MG63 (cell line): ENCODE data around the gene SLC39A12. TPM values are rescaled to one million over a fixed set of nuclear protein-coding genes. Genes with fewer than 3 reads are reported as not detected.
A peak's percentile ranks its signal among the peaks of the same experiment; 100 is the strongest.
"Not testable (repeated sequence)": the region's sequence is repeated elsewhere in the genome, so short reads cannot be mapped to it uniquely, and the experiment has no call there.

Experiments used
- DNase-seq: peaks from one replicate; pipeline ENCODE4 v3.0.0-alpha.2; 2020
- H3K27me3 ChIP-seq: fragments of 250-450 bp; sonication (Bioruptor Pico); 2 replicates; pipeline ENCODE4 v1.5.1; 2020; ENCODE audit warnings: mild to moderate bottlenecking, moderate library complexity
- H3K36me3 ChIP-seq: fragments of 250-450 bp; sonication (Bioruptor Pico); 2 replicates; pipeline ENCODE4 v1.5.1; 2020; ENCODE audit warnings: mild to moderate bottlenecking, moderate library complexity
- H3K4me3 ChIP-seq: fragments of 250-450 bp; sonication (Bioruptor Pico); 2 replicates; pipeline ENCODE4 v1.5.1; 2020; ENCODE audit warnings: mild to moderate bottlenecking, moderate library complexity
- H3K9me3 ChIP-seq: fragments of 250-450 bp; sonication (Bioruptor Pico); 2 replicates; pipeline ENCODE4 v1.5.1; 2020; ENCODE audit warnings: mild to moderate bottlenecking, moderate library complexity
- total RNA-seq: library from RNA; depleted of rRNA; stranded (reverse); fragments of >200 nt; shearing (Covaris generic); gene quantifications from 2 replicates; pipeline ENCODE4 v1.2.3, GENCODE V29; 2014; ENCODE audit warnings: low replicate concordance

Gene SLC39A12
- total RNA-seq, 1 experiment from 2014 or later = 0.23 TPM

DNA sequence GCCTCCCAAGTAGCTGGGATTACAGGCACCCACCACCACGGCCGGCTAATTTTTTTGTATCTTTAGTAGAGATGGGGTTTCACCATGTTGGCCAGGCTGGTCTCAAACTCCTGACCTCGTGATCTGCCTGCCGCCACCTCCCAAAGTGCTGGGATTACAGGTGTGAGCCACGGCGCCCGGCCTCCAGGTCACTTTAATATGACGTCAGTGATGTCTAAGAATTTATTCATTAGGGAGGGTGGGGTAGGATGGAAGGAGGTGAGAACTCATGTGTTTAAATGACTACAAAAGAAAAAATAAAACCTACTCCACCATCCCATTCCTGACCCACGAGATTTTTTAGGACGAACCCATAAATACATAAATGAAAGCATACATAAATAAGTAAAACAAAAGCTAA is 2.7 kb downstream of the SLC39A12 start:
- H3K27me3 ChIP-seq, H3K4me3 ChIP-seq, H3K9me3 ChIP-seq, H3K36me3 ChIP-seq, DNase-seq: not testable (repeated sequence)

DNA sequence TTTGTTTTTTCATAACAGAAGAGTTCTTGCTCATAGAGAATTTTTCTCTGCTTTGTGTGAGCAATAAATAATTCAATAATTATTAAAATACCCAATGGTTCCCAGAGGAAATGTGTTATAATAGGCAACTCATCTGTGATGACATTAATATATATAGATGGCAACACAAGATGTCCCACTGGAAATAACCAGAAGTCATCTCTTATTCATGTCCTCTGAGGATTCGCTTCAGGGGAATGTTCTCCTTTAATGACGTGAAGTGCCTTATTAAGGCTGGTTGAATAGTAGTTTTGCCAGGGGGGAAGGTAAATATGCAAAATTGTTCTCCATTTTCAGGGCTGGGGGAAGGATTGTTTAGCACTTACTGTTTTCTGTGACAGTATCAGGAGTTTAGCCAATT is 3.1 kb downstream of the SLC39A12 start:
- H3K36me3 ChIP-seq = no peaks in the 10 kb centered on the region
- H3K27me3 ChIP-seq = no peaks in the 10 kb centered on the region
- no peaks in the 10 kb centered on the region for H3K9me3 ChIP-seq
- no peak for DNase-seq
- H3K4me3 ChIP-seq = no peak overlapping the region

DNA sequence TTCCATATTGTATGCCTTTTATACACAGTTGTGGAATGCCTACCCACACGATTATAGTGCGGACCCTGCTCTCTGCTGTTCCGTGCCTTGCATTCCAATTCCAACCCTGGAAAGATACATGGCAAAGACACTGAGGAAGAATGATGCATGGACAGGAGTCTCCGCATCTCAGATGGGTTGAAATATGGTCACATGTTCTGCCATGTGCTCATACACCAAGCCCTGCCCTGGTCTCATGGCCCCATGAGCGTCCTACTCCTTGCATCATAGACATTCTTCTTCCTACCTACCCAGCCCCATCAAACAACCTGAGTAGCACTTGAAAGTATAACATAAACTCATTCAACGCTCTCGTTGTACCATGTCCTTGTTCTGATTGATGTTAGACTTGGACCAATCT is 6.3 kb downstream of the SLC39A12 start:
- H3K4me3 ChIP-seq = no peak overlapping the region
- no peaks in the 10 kb centered on the region for H3K36me3 ChIP-seq
- H3K9me3 ChIP-seq = no peaks in the 10 kb centered on the region
- no peaks in the 10 kb centered on the region for H3K27me3 ChIP-seq
- DNase-seq = no peak

DNA sequence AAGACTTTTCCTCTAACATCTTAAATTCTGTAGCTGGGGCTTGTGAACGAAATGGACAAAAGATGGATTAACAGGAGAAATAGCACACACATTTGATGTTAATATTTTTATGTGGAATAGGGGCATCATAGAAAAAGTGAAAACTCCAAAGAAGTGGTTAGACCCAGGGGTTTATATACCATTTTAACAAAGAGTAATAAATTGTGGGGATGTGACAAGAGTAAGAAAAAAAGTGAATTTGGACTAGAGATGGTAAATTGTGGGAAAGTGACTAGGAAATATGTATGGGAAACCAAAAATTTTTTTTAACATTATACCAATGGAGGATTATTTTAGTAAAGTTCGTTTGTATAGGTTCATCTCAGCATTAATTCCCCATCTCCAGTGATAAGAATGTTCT is 8.2 kb downstream of the SLC39A12 start:
- H3K36me3 ChIP-seq = no peaks in the 10 kb centered on the region
- H3K27me3 ChIP-seq = no peaks in the 10 kb centered on the region
- no peak overlapping the region for H3K4me3 ChIP-seq
- H3K9me3 ChIP-seq = no peaks in the 10 kb centered on the region
- no peak for DNase-seq

DNA sequence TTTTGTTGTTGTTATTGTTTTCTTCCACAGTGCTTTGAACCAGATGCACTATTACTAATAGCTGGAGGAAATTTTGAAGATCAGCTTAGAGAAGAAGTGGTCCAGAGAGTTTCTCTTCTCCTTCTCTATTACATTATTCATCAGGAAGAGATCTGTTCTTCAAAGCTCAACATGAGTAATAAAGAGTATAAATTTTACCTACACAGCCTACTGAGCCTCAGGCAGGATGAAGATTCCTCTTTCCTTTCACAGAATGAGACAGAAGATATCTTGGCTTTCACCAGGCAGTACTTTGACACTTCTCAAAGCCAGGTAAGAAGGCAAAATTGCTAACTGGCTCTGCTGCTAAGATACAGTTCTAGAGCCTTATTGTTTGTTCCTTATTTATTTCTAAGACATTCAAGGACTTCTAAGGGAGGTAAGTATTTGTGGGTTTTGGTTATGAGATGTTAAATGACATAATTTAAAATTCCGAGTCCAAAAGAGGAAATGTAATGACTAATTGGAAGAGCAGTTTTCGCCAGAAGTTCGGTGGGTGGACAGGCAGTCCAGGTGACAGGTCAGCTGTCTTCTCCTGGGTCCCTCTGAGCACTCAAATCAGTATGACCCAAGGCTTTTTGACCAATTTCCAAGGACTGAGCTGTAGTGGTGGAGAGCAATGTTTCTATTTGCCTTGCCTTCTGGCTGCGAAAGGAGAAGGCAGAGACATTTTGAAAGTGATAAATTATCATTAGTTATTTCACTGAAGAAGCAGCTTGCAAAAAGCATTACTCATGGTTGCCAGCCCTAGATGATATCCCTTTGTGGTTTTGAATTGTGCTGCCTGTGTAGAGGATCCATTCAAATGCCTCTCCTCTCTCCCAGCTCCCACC is 10.1 kb downstream of the SLC39A12 start:
- no peak overlapping the region for H3K4me3 ChIP-seq
- DNase-seq = no peak

DNA sequence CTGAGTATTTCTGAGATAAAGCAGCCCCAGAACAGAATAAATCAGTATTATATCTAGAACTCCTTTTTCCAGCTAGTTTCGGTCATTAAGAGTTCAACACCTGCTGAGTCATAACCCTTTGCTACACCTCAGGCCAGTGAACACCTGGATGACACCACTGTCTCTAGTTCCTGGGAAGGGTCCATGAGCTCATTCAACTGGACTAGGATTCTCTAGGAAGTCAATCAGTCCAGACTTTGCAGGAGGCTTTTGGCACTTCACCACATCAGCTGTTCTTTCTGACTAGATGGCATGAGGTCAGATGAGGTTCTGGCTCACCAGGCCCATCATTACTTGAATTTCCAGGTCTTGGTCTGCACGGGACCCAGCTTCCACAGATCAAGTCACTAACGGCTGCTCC is 11.7 kb downstream of the SLC39A12 start:
- no peak for DNase-seq
- Histone ChIP-seq H3K4me3 (no peak overlapping the region), H3K27me3 (no peaks in the 10 kb centered on the region), H3K9me3 (no peaks in the 10 kb centered on the region; the same call in 1 of the 2 replicates), H3K36me3 (no peaks in the 10 kb centered on the region)

More for the DNA sequence above, 10.1 kb downstream of the SLC39A12 start:
- Histone ChIP-seq H3K9me3 (no peaks in the 10 kb centered on the region), H3K36me3 (no peaks in the 10 kb centered on the region), H3K27me3 (no peaks in the 10 kb centered on the region)

DNA sequence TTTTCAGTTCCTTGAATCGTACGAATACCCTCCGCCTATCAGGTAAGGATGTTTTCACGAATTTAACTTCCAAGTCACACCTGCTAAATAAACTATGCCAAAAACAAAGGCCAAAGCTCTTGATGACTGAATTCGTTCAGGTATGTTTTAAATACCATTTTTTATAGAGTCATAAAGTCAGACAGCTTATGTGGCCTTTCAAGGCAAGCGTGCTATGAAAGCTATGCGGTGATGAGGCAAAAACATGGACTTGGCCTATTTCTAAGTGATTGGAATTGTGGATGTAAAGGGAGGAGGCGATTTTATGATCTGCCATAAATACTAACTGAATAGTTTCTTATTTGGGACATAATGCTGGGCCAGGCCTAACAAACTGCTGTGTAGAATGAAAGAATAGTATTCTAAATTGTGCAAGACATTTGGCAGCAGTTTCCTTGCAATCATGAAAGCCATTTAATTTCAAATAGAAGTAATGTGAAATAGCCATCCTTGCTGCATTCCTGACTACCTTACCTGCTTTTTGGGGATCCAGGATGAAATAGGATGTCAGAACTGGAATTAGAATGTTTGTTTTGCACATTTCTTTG is 14.0 kb downstream of the SLC39A12 start:
- no peak for DNase-seq
- Histone ChIP-seq H3K36me3 (no peaks in the 10 kb centered on the region), H3K4me3 (no peak overlapping the region)

DNA sequence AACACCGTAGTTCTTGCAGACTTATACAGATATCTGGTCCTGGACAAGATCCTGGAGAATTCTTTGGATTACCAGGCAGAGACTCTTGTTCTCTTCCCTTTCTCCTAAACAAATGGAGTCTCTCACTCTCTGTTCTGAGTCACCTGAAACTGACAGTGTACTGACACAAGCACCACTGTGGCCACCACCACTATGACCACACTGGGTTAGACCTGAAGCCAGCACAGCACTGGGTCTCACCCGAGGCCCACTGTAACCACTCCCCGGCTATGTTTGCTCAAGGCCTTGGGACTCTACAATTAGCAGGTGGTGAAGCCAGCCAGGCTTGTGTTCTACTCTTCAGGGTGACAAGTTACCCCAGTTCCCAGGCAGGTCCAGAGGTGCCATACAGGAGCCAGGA is 22.8 kb downstream of the SLC39A12 start:
- Histone ChIP-seq H3K36me3 (no peaks in the 10 kb centered on the region), H3K9me3 (no peaks in the 10 kb centered on the region; the same call in 1 of the 2 replicates), H3K27me3 (no peaks in the 10 kb centered on the region; the same call in 1 of the 2 replicates), H3K4me3 (no peak overlapping the region)
- DNase-seq = no peak

More for the DNA sequence above, 14.0 kb downstream of the SLC39A12 start:
- Histone ChIP-seq H3K9me3 (peaks cover 2% of the 10 kb centered on the region; the same call in 1 of the 2 replicates), H3K27me3 (no peaks in the 10 kb centered on the region)

DNA sequence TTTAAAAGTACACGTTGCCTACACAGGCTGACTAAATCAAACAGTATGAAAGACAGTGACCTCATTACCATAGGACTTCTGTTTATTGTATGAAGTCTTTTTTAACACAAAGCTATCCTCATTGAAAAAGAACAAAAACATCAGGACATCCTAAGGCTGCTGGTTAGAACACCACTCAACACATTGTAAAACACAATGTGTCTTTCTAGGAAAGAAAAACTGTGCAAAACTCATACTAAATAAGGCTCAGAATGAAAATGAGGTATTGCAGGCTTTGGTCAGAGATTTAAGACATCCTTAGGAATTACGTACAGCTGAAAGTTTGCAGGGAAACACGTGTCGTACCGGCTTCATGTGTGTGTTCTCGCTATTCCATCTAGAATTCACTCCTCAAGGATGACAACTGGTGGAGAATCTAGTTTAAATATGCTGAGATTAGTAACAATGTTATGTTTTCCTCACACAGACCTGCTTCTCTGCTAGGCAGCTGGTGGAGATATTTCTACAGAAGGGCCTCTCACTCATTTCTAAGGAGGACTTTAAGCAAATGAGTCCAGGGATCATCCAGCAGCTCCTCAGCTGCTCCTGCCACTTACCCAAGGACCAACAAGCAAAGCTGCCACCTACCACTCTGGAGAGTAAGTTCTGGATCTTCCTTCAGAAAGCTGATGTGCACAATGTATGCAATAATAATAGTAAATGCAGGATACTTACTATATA is 29.3 kb downstream of the SLC39A12 start:
- H3K36me3 ChIP-seq = no peaks in the 10 kb centered on the region
- H3K9me3 ChIP-seq = 0 out of 2 replicates have a peak, but pooled peaks cover 3% of the 10 kb centered on the region
- no peak overlapping the region for H3K4me3 ChIP-seq
- DNase-seq = no peak
- H3K27me3 ChIP-seq = no peaks in the 10 kb centered on the region

DNA sequence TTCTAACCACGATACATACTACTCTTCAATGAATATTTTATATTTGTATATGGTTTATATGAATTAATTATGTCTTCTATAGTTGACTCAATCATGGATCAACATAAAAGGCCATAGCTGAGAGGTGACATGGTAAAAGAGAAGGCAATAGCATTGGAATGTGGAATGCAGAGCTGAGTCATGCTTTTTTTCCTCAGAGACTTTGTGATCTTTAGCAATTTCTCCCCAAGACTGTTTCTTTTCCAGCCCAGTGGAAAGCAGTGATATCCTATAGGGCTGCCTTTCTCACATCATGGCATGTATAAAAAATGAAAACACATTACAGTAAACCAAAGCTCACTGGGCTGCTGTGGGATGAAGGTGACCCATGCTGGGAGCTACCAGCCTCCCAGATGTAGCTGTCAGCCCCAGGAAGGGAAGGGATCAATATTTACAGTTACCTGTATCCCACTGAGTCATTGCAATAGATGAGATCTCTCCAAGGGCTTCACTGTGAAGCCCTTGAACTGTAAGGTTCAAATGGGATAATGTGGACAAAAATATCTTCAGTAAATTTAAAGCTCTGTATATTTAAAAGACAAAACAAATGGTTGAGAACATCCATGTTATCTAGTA is 30.2 kb downstream of the SLC39A12 start:
- Histone ChIP-seq H3K27me3 (no peaks in the 10 kb centered on the region), H3K36me3 (no peaks in the 10 kb centered on the region), H3K4me3 (no peak overlapping the region), H3K9me3 (0 out of 2 replicates have a peak, but pooled peaks cover 3% of the 10 kb centered on the region)
- DNase-seq = peak; percentile 18

DNA sequence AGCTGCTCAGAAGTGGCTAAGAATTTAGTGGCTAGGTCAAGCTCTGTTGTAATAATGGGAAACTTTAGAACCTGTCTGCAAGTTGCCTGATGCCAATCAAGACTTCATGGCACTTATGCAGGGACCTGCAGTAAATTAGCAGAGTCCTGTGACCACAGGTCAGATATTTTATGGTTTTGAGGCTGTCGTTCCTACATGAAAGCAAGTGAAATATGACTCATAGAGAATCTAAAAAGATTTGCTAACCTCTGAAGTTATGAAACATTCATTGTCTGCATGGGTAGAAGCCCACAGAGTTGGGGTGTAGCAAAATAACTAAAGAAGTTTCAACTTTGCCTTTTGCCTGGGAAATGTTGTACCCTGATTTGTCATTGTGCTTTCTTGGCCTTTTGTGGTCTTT is 32.3 kb downstream of the SLC39A12 start:
- Histone ChIP-seq H3K9me3 (0 out of 2 replicates have a peak, but pooled peaks cover 3% of the 10 kb centered on the region), H3K27me3 (no peaks in the 10 kb centered on the region), H3K36me3 (no peaks in the 10 kb centered on the region), H3K4me3 (no peak overlapping the region)
- no peak for DNase-seq

DNA sequence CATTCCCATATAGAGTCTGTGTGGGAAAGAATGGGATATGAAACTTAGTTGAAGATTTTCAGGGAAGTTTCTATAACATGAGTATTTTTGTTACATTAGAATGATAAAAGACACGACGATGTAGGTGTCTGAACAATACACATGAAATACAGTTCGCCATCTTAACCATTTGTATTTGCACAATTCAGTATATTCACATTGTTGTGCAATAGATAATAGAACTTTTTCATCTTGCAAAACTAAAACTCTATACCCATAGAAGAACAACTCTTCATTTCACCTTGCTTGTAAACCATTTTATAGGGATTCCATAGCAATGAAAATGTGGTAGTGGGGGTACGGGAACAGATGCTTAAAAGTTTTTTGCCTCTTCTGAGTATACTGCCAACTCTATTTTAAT is 32.8 kb downstream of the SLC39A12 start:
- H3K27me3 ChIP-seq = no peaks in the 10 kb centered on the region
- H3K36me3 ChIP-seq = no peaks in the 10 kb centered on the region
- DNase-seq = no peak
- no peak overlapping the region for H3K4me3 ChIP-seq
- 0 out of 2 replicates have a peak, but pooled peaks cover 3% of the 10 kb centered on the region for H3K9me3 ChIP-seq

DNA sequence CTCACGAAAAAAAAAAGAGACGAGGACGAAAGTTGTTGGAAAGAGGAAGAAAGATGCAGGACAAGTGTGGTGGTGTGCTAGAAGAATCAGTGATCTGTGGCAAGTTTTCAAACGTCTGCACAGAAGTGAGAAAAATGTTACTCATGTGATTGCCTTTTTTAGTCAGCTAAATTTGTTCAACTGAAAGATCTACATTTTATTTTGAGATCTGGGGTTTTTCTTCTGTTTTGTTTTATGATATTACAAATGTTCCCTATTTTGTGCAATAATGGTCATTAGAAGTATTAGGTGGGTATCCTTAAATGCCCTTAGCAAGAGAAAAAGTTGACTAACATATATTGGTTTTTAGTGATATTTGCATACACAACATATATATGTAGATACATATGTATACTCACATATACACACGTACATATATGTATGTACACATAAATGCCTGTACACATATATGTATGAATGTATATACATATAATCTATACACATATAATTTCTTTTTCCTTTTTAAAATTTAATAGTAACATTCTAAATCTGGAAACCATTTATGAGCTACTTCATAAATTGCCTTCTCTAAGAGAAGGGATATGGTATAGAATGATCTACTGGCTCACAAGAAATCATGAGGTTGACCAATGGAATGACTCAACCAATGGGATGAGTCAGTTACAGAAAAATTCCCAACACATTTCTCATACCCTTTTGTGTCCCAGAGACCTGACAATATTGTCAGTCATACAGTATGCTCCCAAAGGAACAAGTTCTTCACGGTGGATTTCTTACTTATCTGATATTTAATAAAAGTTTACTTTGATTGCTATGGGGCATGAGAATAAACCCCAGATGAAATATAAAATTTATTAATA is 38.4 kb downstream of the SLC39A12 start:
- no peaks in the 10 kb centered on the region for H3K27me3 ChIP-seq
- H3K9me3 ChIP-seq = no peaks in the 10 kb centered on the region

DNA sequence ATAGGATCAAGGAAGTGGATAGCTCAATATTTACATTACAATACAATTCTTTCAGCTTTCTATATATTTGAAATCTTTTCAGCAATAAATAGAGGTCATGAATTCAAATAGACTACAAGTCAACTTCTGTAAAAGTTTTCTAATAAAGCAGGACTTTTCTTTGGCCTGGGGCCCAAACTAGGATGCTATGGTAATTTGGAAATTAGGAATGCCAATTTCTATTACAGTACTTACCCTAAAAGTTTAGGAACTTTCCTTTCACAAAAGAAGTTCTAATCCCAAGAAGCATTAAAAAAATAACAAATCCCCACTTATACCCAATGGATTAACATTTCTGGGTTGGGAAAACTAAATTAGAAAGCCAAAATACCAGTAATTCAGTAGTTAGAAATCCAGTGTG is 40.5 kb downstream of the SLC39A12 start:
- H3K9me3 ChIP-seq = no peaks in the 10 kb centered on the region
- no peak for DNase-seq
- no peak overlapping the region for H3K4me3 ChIP-seq
- no peaks in the 10 kb centered on the region for H3K27me3 ChIP-seq
- no peaks in the 10 kb centered on the region for H3K36me3 ChIP-seq

More for the DNA sequence above, 38.4 kb downstream of the SLC39A12 start:
- DNase-seq = no peak
- no peaks in the 10 kb centered on the region for H3K36me3 ChIP-seq
- no peak overlapping the region for H3K4me3 ChIP-seq

DNA sequence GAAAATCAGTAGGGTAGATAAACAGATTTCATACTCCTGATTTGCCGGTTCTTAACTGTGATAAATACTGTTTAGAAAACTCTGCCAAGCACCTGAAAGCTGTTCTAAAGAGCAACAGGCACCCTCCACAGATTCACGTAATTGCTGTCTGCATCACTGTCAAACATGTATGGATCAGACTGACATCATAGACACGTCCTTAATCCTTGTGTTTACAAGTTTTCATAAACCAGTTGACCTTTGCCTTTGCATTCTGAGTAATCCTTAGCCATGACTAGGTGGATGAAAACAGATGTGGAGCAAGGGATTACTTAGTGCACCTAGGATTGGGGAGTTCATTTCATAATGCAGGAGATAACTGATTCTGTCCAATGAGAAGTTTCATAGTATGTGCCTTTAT is 41.6 kb downstream of the SLC39A12 start:
- DNase-seq = no peak
- H3K36me3 ChIP-seq = no peaks in the 10 kb centered on the region
- no peaks in the 10 kb centered on the region for H3K27me3 ChIP-seq
- H3K4me3 ChIP-seq = no peak overlapping the region
- no peaks in the 10 kb centered on the region for H3K9me3 ChIP-seq

DNA sequence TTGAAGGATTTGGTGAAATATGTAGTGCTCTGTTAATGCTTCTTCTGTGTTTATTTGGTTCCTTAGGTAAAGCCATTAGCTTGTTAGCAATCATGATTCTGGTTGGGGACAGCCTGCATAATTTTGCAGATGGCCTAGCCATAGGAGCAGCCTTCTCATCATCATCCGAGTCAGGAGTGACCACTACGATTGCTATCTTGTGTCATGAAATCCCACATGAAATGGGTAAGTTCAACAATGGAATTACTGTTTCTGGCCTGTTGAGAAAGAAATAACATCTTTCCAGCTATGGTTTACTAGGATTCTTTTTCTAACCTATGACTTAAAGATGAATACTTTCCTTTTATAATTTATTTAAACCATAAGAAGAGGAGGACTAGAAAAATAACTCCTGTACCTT is 48.9 kb downstream of the SLC39A12 start:
- no peak overlapping the region for H3K4me3 ChIP-seq
- no peak for DNase-seq
- no peaks in the 10 kb centered on the region for H3K36me3 ChIP-seq
- no peaks in the 10 kb centered on the region for H3K27me3 ChIP-seq
- no peaks in the 10 kb centered on the region for H3K9me3 ChIP-seq
